Measurements from ENCODE around the gene NDUFAF2.
A peak's percentile ranks its signal among the peaks of the same experiment; 100 is the strongest.

NDUFAF2 gene

GRCh38 chr5:61119066-61119465 is 174.1 kb downstream of the NDUFAF2 start:
- no peak for DNase-seq (ENCODE audit: low read depth, low spot score)

- DNase-seq (ENCODE audit: low read depth, low spot score) = no peak
These were observed 175.5 kb downstream of the NDUFAF2 start for GRCh38 chr5:61120534-61120933.

GRCh38 chr5:61123145-61123544 is 178.1 kb downstream of the NDUFAF2 start:
- no peak for DNase-seq (ENCODE audit: low read depth, low spot score)

- no peak for DNase-seq (ENCODE audit: low read depth, low spot score)
These were observed 185.3 kb downstream of the NDUFAF2 start for GRCh38 chr5:61130289-61130688.

GRCh38 chr5:61132559-61132958 is 187.6 kb downstream of the NDUFAF2 start:
- no peak for DNase-seq (ENCODE audit: low read depth, low spot score)

GRCh38 chr5:61137835-61138234 is 192.8 kb downstream of the NDUFAF2 start:
- no peak for DNase-seq (ENCODE audit: low read depth, low spot score)

- no peak for DNase-seq (ENCODE audit: low read depth, low spot score)
These were observed 194.3 kb downstream of the NDUFAF2 start for GRCh38 chr5:61139094-61139873.

- no peak for DNase-seq (ENCODE audit: low read depth, low spot score)
These were observed 194.9 kb downstream of the NDUFAF2 start for GRCh38 chr5:61139931-61140330.

GRCh38 chr5:61141801-61142200 is 196.8 kb downstream of the NDUFAF2 start:
- DNase-seq (ENCODE audit: low read depth, low spot score) = no peak

- no peak for DNase-seq (ENCODE audit: low read depth, low spot score)
These were observed 197.4 kb downstream of the NDUFAF2 start for GRCh38 chr5:61142391-61142790.

GRCh38 chr5:61142811-61143210 is 197.8 kb downstream of the NDUFAF2 start:
- DNase-seq (ENCODE audit: low read depth, low spot score) = no peak

- no peak for DNase-seq (ENCODE audit: low read depth, low spot score)
These were observed 203.5 kb downstream of the NDUFAF2 start for GRCh38 chr5:61148515-61148914.

GRCh38 chr5:61151893-61152292 is 206.9 kb downstream of the NDUFAF2 start:
- no peak for DNase-seq (ENCODE audit: low read depth, low spot score)

GRCh38 chr5:61159070-61159469 is 214.1 kb downstream of the NDUFAF2 start:
- no peak for DNase-seq (ENCODE audit: low read depth, low spot score)

GRCh38 chr5:61159836-61160235 is 214.8 kb downstream of the NDUFAF2 start:
- DNase-seq (ENCODE audit: low read depth, low spot score) = no peak

- DNase-seq (ENCODE audit: low read depth, low spot score) = no peak
These were observed 215.5 kb downstream of the NDUFAF2 start for GRCh38 chr5:61160497-61160896.

GRCh38 chr5:61162010-61162831 is 217.2 kb downstream of the NDUFAF2 start, which contains the start of gene SMIM15:
Gene SMIM15 (minus strand): TSS chr5:61162468. CDS start chr5:61160171, 2,297 bp downstream.
- peak; percentile 48 for DNase-seq (ENCODE audit: low read depth, low spot score)

- no peak for DNase-seq (ENCODE audit: low read depth, low spot score)
These were observed 218.0 kb downstream of the NDUFAF2 start for GRCh38 chr5:61162832-61163567.

GRCh38 chr5:61163905-61164304 is 218.9 kb downstream of the NDUFAF2 start:
- no peak for DNase-seq (ENCODE audit: low read depth, low spot score)

- DNase-seq (ENCODE audit: low read depth, low spot score) = no peak
These were observed 222.4 kb downstream of the NDUFAF2 start for GRCh38 chr5:61167382-61167781.

GRCh38 chr5:61168951-61169350 is 223.9 kb downstream of the NDUFAF2 start:
- DNase-seq (ENCODE audit: low read depth, low spot score) = no peak

- no peak for DNase-seq (ENCODE audit: low read depth, low spot score)
These were observed 226.5 kb downstream of the NDUFAF2 start for GRCh38 chr5:61171479-61171878.
